HG03378 (cell line): ENCODE results near the gene NPW.
A peak's percentile ranks its signal among the peaks of the same experiment; 100 is the strongest.

Source experiments
- ATAC-seq: cut with Tn5 transposase; IDR thresholded peaks from one replicate; pipeline ENCODE4 v1.9.1; 2021; ENCODE audit warnings: mild to moderate bottlenecking, moderate library complexity; ENCODE audit not compliant: unreplicated experiment

Gene NPW

DNA sequence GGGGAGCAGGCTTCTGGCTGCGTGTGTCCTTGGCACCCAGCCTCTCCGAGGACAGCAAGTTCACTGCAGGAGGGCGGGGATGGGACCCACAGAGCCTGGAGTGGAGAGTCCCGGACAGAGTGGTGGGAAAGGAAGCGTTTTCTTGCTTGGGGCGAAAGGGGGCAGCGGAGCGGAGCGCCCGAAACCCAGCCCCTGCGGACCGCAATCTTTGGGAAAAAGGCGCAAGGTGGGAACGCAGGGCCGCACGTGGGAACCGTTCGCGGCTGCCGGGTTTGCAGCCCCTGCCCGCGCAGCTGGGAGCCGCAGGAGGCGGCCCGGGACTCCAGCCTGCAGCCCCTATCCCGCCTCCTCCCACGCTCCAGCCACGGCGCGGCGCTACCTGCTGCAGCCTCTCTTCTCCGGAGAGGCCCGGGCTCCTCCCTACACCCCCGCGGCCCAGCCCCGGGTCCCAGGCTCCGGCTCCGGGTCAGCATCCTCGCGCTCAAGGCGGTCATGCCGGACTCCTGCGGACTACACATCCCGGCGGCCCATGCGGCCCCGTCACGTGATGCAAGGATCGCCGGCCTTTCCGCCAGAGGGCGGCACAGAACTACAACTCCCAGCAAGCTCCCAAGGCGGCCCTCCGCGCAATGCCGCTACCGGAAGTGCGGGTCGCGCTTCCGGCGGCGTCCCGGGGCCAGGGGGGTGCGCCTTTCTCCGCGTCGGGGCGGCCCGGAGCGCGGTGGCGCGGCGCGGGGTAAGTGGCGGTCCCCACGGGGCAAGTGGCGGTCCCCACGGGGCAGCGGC lies 27.9 kb downstream of the NPW start, which contains the start of the genes NTHL1 and TSC2:
Gene NTHL1, minus strand, starts transcription at position 505 of the 786 bp plus-strand sequence. Its CDS starts 11 bp downstream, at position 494.
Gene TSC2, plus strand, starts transcription at position 656 of the 786 bp plus-strand sequence. CDS start 631 bp downstream, outside the sequence.
- ATAC-seq: peak; percentile 86

GRCh38 chr16:2048116-2048543 lies 28.5 kb downstream of the NPW start:
- no peak for ATAC-seq

- ATAC-seq: no peak
These were observed 33.6 kb downstream of the NPW start for GRCh38 chr16:2053211-2053610.

DNA sequence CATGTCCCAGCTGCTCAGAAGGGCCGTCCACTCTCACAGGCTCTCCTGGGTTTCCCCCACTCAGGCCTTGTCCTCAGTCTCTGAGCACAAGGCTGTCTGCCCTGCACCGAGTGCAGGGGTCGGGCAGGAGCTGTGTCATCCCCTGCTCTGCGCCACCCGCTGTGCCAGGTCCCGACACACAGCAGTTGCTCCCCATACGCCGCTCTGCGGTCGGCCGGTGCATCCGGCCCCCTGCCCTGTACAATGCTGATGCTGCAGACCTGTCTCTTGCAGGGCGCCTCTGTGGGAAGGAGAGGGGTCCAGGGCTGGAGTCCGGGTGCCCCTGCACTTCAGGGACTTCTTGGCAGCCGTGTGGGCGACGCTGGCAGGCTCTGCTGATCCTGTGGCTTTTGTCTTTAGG lies 34.3 kb downstream of the NPW start:
- no peak for ATAC-seq

DNA sequence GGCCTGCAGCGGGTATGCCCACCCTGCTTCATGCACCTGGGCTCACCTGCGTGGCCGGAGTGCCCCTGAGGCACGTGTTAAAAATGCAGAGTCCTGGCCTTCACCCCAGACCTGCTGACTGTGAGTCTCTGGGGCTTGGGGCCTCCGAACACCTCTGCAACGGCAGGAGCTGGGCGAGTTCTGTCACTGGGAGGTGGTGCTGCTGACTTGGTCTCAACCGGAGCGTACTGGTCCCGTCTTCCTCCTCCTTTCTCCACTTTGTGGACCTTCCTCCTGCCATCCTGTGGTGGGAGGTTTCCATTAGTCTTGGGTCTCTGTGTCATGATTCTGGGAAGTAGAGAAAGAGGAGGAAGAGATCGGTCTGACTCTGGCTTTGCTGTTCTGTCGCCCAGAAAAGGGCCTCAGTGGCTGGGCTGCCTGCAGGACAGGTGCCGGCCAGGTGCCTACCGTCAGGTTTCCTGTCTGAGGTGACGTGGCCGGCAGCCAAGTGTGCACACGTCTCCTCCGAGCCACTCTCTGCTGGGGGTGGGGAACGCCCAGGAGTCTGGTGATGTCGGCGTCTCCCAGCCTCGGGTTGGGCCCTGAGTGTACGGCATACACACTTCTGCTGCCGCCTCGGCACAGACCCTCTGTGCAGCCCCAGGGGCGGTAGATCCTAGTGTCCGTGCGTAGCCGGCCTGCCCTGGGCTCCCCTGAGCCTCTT lies 35.1 kb downstream of the NPW start:
- ATAC-seq: no peak

DNA sequence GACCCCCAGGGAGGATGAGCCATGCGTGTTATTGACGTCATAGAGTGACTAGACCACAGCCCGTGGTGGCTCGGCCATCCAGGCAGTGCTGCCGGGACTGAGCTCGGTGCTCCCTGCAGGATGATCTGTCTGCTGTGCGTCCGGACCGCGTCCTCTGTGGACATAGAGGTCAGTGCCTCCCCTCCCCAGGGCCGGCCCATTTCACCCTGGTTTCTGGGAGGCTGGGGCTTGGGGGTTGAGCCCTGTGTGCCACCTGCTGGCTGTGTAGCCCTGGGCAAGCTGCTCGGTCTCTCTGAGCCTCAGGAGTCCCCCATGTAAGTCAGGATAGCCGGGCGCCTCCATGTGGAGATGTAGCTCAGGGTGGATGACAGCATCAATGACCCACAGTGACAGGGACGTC lies 36.5 kb downstream of the NPW start:
- ATAC-seq: no peak

DNA sequence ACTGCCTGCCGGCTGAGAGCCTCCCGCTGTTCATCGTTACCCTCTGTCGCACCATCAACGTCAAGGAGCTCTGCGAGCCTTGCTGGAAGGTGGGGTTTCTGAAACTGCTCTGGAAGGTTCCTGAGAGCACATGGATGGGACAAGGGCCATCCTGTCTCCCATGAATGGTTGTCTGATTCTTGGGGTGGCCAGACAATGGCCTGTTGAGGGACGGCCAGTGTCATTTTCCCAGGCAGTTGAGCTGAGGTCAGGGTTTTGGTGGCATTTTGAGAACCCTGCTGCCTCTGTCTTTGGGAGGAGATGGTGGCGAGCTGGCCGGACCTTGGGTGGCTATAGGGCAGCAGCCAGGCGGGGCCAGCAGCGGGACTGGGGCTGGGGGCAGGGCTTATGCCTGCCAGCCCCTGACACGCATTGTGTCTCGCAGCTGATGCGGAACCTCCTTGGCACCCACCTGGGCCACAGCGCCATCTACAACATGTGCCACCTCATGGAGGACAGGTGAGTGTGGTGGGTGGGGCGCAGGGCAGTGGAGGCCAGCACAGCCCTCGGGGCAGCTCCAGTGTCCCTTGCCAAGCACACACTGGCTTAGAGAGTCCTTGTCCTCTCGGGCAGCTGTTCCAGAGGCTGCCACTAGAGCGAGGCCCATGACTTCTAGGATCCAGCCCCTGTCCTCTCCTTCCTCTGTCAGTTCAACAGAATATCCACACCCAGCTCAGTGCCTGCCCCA lies 37.3 kb downstream of the NPW start:
- ATAC-seq: no peak

DNA sequence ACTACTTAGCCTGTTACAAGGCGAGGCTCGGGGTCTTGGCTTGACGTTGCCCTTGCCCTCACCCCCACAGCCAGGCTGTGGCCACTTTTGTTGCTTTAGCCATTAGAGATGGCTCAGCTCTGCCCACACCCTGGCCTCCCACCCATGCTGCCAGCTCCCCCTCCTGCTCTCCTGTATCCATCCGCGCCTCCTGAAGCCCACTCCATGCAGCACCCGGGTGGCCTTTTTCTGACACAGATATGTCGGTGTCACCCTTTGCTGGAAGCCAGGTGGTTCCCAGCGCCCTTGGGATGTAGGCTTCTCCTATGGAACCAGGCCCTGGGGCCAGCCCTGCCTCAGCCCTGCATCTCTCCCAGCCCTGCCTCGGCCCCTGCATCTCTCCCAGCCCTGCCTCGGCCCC lies 37.9 kb downstream of the NPW start:
- no peak for ATAC-seq

DNA sequence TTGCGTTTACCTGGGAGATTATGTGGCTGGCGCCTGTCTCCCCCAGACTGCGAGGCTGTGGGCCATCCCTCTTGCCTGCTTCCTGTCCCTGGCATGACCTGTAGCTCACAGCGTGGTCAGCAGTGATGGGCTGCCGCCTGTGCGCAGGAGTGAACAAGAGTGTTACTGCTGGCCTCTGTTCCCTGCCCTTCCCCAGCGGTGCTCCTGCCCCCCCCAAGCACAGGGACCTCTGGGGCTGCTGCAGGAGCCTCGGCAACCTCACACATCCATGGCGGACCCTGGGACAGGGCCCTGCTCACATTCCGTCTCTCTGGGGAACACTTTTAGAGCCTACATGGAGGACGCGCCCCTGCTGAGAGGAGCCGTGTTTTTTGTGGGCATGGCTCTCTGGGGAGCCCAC lies 38.8 kb downstream of the NPW start:
- ATAC-seq: no peak

DNA sequence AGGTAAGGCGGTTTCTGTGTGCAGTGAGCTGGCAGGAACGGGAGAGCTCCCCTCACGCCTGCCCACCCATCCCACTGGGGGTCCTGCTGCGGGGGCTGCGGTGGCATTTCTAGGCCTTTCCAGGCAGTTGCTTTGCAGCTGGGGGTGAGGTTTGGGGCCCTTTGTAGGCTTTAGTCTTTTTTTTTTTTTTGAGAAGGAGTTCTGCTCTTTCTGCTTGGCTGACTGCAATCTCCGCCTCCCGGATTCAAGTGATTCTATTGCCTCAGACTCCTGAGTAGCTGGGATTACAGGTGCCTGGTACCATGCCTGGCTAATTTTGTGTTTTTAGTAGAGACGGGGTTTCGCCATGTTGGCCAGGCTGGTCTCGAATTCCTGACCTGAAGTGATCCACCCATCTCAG lies 39.3 kb downstream of the NPW start:
- no peak for ATAC-seq

- no peak for ATAC-seq
These were observed 40.8 kb downstream of the NPW start for GRCh38 chr16:2060346-2060745.

DNA sequence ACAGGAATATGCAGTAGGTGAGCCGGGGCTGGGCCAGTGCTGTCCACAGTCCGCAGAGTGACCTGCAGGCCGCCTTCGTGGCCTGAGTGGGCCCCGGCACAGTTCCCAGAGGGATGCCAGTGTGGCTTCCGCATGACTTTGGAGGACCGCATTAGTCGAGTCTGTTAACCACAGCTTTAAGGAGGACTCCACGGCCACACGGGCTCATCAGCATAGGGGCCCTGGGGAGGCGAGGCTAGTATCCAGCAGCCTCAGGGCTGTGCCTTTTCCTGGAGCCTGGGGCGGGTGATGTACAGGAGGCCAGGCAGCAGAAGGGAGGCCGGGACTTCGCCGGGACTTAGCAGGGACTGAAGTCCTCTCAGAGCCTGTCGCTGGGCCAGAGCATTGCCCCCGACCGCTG lies 41.4 kb downstream of the NPW start:
- no peak for ATAC-seq

GRCh38 chr16:2061526-2061925 lies 41.9 kb downstream of the NPW start:
- ATAC-seq: no peak

GRCh38 chr16:2062801-2063200 lies 43.2 kb downstream of the NPW start:
- ATAC-seq: no peak

GRCh38 chr16:2063861-2064260 lies 44.3 kb downstream of the NPW start:
- no peak for ATAC-seq

DNA sequence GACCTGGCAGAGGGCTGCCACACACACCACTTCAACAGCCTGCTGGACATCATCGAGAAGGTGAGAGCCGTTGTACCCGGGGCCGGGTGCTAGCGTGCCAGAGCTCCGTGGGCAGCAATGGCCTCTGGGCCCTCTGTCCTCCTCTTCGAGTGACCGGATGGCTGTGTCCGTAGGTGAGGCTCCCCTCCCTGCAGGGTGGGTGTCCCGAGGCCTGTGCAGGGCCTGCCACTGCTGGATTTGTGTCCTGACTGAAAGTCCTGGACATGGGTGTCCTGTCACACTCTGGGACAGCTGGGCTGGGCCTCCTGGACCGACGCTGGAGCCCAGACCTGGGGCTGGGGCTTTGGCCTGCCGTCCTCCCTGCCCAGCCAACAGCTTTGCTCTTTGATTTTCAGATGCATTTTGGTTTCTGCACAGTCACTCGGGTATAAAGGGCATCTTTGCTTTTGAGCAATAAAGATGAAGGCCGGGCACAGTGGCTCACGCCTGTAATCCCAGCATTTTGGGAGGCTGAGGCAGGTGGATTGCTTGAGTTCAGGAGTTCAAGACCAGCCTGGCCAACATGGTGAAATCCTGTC lies 44.9 kb downstream of the NPW start:
- ATAC-seq: no peak

DNA sequence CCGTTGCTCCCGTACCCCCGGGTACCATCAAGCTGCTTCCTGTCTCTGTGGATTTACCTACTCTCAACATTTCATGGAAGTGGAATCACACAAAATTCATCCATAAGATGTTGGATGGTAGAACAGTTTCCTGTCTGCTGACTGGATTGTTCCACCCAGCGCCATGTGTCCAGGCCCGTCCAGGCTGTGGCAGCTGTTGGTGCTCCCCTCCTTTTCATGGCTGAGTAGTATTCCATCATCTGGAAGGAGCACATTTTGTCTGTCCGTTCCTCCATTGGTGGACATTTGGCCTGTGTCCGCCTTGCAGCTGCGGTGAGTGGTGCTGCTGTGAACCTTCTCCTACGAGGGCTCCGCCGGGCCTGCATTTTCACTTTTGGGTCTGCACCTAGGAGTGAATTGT lies 46.6 kb downstream of the NPW start:
- no peak for ATAC-seq
